ENCODE measurements around the gene GSTK1. TPM values are rescaled to one million over a fixed set of nuclear protein-coding genes. Genes with fewer than 3 reads are reported as not detected.
A peak's percentile ranks its signal among the peaks of the same experiment; 100 is the strongest.

Gene GSTK1
- total and polyA plus RNA-seq, 9 of the 15 experiments (the other 6 are each of a cell fraction or from before 2014, with no cell fraction given), result 155 to 441 (median 233) TPM

GRCh38 chr7:143256932-143257331, 6.3 kb upstream of the GSTK1 start (continued):
- TF ChIP-seq ZNF592 (IDR thresholded peaks at IDR 0.05) (peak; percentile 76), ZNF57 (CRISPR knock-in tag; IDR thresholded peaks at IDR 0.05) (no peak), RUNX1 (IDR thresholded peaks at IDR 0.05; ENCODE audit: low read depth) (no peak), ZNF175 (CRISPR knock-in tag; IDR thresholded peaks at IDR 0.05; ENCODE audit: low read depth) (peak; percentile 55; the same call in 1 of the 2 replicates), MXD1 (CRISPR knock-in tag; IDR thresholded peaks at IDR 0.05; ENCODE audit: borderline replicate concordance, poor library complexity, severe bottlenecking) (no peak), PTTG1 (tag; IDR thresholded peaks at IDR 0.05; ENCODE audit: low read depth) (no peak), ZNF395 (CRISPR knock-in tag; IDR thresholded peaks at IDR 0.05) (0 out of 2 replicates have a peak, but pooled peaks have one; percentile 21), TRIM24 (IDR thresholded peaks at IDR 0.05) (peak in 1 of 2 experiments; percentile 44; a peak in 1 of 4 replicates), CC2D1A (IDR thresholded peaks at IDR 0.05) (0 out of 2 replicates have a peak, but pooled peaks have one; percentile 32), CBFA2T2 (conservative IDR thresholded peaks at IDR 0.05) (peak; percentile 70), PTRF (tag; IDR thresholded peaks at IDR 0.05) (no peak), E2F1 (CRISPR knock-in tag; IDR thresholded peaks at IDR 0.05) (0 out of 2 replicates have a peak, but pooled peaks have one; percentile 4), DMBX1 (CRISPR knock-in tag; IDR thresholded peaks at IDR 0.05; ENCODE audit: borderline replicate concordance) (0 out of 2 replicates have a peak, but pooled peaks have one; percentile 26), ZNF140 (CRISPR knock-in tag; IDR thresholded peaks at IDR 0.05) (no peak), MXI1 (IDR thresholded peaks at IDR 0.05; ENCODE audit: low read depth, low read length) (peak; percentile 74; the same call in 1 of the 2 replicates), MTA2 (IDR thresholded peaks at IDR 0.05; ENCODE audit: low read depth) (peak; percentile 74; the same call in 1 of the 2 replicates), ZNF23 (CRISPR knock-in tag; IDR thresholded peaks at IDR 0.05) (no peak), HLTF (IDR thresholded peaks at IDR 0.05) (no peak), MEIS2 (IDR thresholded peaks at IDR 0.05; ENCODE audit: partially characterized antibody) (no peak), CTCF (IDR thresholded peaks at IDR 0.05 in 2 of 3, conservative IDR thresholded peaks at IDR 0.05 in 1 of 3; ENCODE audit: insufficient read depth in 2 of 3, low read depth in 1 of 3, low read length in 3 of 3) (no peak)

Measured in K562 (cell line).